Measurements from ENCODE around the gene ADAD2.

The ADAD2 gene

DNA sequence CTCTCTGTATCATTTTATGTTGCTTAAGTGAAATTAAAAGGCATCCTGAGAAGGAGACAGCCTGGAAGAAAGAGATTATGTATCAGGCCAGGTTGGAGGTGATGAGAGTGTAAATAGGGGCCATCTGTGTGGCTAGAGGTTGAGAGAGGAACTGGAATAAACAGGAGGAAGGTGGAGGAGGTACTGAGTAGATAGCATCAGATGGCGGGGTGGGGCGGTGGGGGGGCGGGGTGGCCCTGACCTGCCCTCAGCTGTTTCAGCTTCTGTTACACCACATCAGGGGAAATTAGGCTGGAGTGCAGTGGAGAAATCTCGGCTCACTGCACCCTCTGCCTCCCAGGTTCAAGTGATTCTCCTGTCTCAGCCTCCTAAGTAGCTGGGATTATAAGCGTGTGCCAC lies 55.7 kb downstream of the ADAD2 start:
- no peak for DNase-seq (ENCODE audit: low spot score)

Measured in AG08396 (cell line).